Suprapubic skin (tissue), 4 donors: Measurements from ENCODE around the gene TCHP. TPM values are rescaled to one million over a fixed set of nuclear protein-coding genes. Genes with fewer than 3 reads are reported as not detected.

Experiments
- DNase-seq, 2 donors: peaks; one replicate each; pipeline ENCODE4 v3.0.0-alpha.2; 2019; ENCODE audit warnings: low spot score in 2 of 2
- H3K27ac ChIP-seq: fragments of 200-600 bp; sonication (generic); one replicate; pipeline ENCODE4 v1.5.1; 2019
- H3K27me3 ChIP-seq: fragments of 200-600 bp; sonication (generic); one replicate; pipeline ENCODE4 v1.5.1; 2019
- H3K36me3 ChIP-seq: fragments of 200-600 bp; sonication (generic); one replicate; pipeline ENCODE4 v1.5.1; 2019
- H3K4me1 ChIP-seq: fragments of 200-600 bp; sonication (generic); one replicate; pipeline ENCODE4 v1.5.1; 2019
- H3K4me3 ChIP-seq: fragments of 200-600 bp; sonication (generic); one replicate; pipeline ENCODE4 v1.5.1; 2019; ENCODE audit warnings: mild to moderate bottlenecking
- H3K9me3 ChIP-seq: fragments of 200-600 bp; sonication (generic); one replicate; pipeline ENCODE4 v1.5.1; 2019
- CTCF ChIP-seq, 2 donors: fragments of 200-600 bp in 1 of 2; fragments of 450-650 bp in 1 of 2; sonication (generic) in 1 of 2; IDR thresholded peaks; one replicate each; pipeline ENCODE4 v1.5.1; 2016 to 2019; ENCODE audit warnings: antibody characterized with exemption in 2 of 2, mild to moderate bottlenecking in 1 of 2, moderate library complexity in 1 of 2
- EP300 ChIP-seq: sonication (generic); formaldehyde crosslinking; IDR thresholded peaks from one replicate; pipeline ENCODE4 v1.6.1; 2017; ENCODE audit warnings: antibody characterized with exemption
- POLR2A ChIP-seq, 2 donors: fragments of 450-650 bp; IDR thresholded peaks; one replicate each; pipeline ENCODE4 v1.6.1; 2017; ENCODE audit warnings: antibody characterized with exemption in 2 of 2, mild to moderate bottlenecking in 2 of 2, moderate library complexity in 2 of 2
- POLR2AphosphoS5 ChIP-seq, 3 donors: sonication (generic); formaldehyde crosslinking; IDR thresholded peaks; one replicate each; pipeline ENCODE4 v1.6.1; 2017; ENCODE audit warnings: antibody characterized with exemption in 3 of 3
- WGBS: methylation state at CpG from one replicate; pipeline ENCODE4 v1.1.5; 2018; 5-methylcytosine and 5-hydroxymethylcytosine counted together
- total RNA-seq, 4 donors: library from RNA; depleted of rRNA; stranded (reverse); fragments of >200 nt; gene quantifications; one replicate each; pipeline ENCODE4 v1.1.0, GENCODE V29; 2016

The TCHP gene
- total RNA-seq, 4 donors from 2014 or later, result 22.6 to 96.4 (median 36.6) TPM

- Histone ChIP-seq H3K27ac (peak overlapping the region; percentile 44), H3K4me1 (peaks cover 13% of the 10 kb centered on the region), H3K27me3 (no peaks in the 10 kb centered on the region), H3K9me3 (no peaks in the 10 kb centered on the region), H3K4me3 (no peak overlapping the region), H3K36me3 (peaks cover 97% of the 10 kb centered on the region)
- no peak for TF ChIP-seq CTCF (IDR thresholded peaks at IDR 0.05)
- no peak for TF ChIP-seq EP300
- TF ChIP-seq POLR2A (IDR thresholded peaks at IDR 0.05), result no peak
- no peak for TF ChIP-seq POLR2AphosphoS5 (IDR thresholded peaks at IDR 0.05)
- WGBS, result 81% methylated on average over 3 of the region's 4 CpGs
- no peak for DNase-seq
Observed at GRCh38 chr12:109916045-109916444, 16.0 kb downstream of the TCHP start.

- no peak for DNase-seq
- no peaks in the 10 kb centered on the region for H3K27me3 ChIP-seq
- TF ChIP-seq EP300, result no peak
- no peak for TF ChIP-seq CTCF (IDR thresholded peaks at IDR 0.05)
- no peak for TF ChIP-seq POLR2A (IDR thresholded peaks at IDR 0.05)
- no peak for TF ChIP-seq POLR2AphosphoS5 (IDR thresholded peaks at IDR 0.05)
- H3K9me3 ChIP-seq, result no peaks in the 10 kb centered on the region
- no peak overlapping the region for H3K27ac ChIP-seq
- 78% methylated on average over 10 of the region's 10 CpGs for WGBS
- no peak overlapping the region for H3K4me3 ChIP-seq
- H3K36me3 ChIP-seq, result peaks cover 78% of the 10 kb centered on the region
- peaks cover 12% of the 10 kb centered on the region for H3K4me1 ChIP-seq
Observed at GRCh38 chr12:109919456-109919855, 19.4 kb downstream of the TCHP start.

- WGBS, result 85% methylated on average over 11 of the region's 11 CpGs
- Histone ChIP-seq H3K4me1 (peaks cover 6% of the 10 kb centered on the region), H3K27ac (no peak overlapping the region), H3K27me3 (no peaks in the 10 kb centered on the region), H3K36me3 (peaks cover 70% of the 10 kb centered on the region), H3K9me3 (no peaks in the 10 kb centered on the region), H3K4me3 (no peak overlapping the region)
- DNase-seq, result no peak
- TF ChIP-seq POLR2AphosphoS5 (IDR thresholded peaks at IDR 0.05) (no peak), POLR2A (IDR thresholded peaks at IDR 0.05) (no peak), EP300 (no peak), CTCF (IDR thresholded peaks at IDR 0.05) (no peak)
Observed at GRCh38 chr12:109920261-109920780, 20.2 kb downstream of the TCHP start.

GRCh38 chr12:109921982-109922381 lies 21.9 kb downstream of the TCHP start:
- TF ChIP-seq POLR2AphosphoS5 (IDR thresholded peaks at IDR 0.05), result no peak
- TF ChIP-seq POLR2A (IDR thresholded peaks at IDR 0.05), result no peak
- TF ChIP-seq EP300, result no peak
- no peak for TF ChIP-seq CTCF (IDR thresholded peaks at IDR 0.05)
- no peak overlapping the region for H3K27ac ChIP-seq
- no peak overlapping the region for H3K4me3 ChIP-seq
- WGBS, result 81% methylated on average over 4 of the region's 4 CpGs
- H3K36me3 ChIP-seq, result peaks cover 53% of the 10 kb centered on the region
- no peak for DNase-seq
- H3K9me3 ChIP-seq, result no peaks in the 10 kb centered on the region
- no peaks in the 10 kb centered on the region for H3K4me1 ChIP-seq
- H3K27me3 ChIP-seq, result no peaks in the 10 kb centered on the region

- WGBS, result 78% methylated on average over 3 of the region's 5 CpGs
- TF ChIP-seq EP300 (no peak), CTCF (IDR thresholded peaks at IDR 0.05) (no peak), POLR2AphosphoS5 (IDR thresholded peaks at IDR 0.05) (no peak), POLR2A (IDR thresholded peaks at IDR 0.05) (no peak)
- H3K36me3 ChIP-seq, result peaks cover 43% of the 10 kb centered on the region
- no peaks in the 10 kb centered on the region for H3K27me3 ChIP-seq
- H3K4me1 ChIP-seq, result no peaks in the 10 kb centered on the region
- no peaks in the 10 kb centered on the region for H3K9me3 ChIP-seq
- H3K4me3 ChIP-seq, result no peak overlapping the region
- DNase-seq, result peak in 1 of 2 donors; percentile 31
- no peak overlapping the region for H3K27ac ChIP-seq
Observed at GRCh38 chr12:109923038-109923437, 23.0 kb downstream of the TCHP start.
